ENCODE measurements around the gene TM9SF1.

TM9SF1 gene

DNA sequence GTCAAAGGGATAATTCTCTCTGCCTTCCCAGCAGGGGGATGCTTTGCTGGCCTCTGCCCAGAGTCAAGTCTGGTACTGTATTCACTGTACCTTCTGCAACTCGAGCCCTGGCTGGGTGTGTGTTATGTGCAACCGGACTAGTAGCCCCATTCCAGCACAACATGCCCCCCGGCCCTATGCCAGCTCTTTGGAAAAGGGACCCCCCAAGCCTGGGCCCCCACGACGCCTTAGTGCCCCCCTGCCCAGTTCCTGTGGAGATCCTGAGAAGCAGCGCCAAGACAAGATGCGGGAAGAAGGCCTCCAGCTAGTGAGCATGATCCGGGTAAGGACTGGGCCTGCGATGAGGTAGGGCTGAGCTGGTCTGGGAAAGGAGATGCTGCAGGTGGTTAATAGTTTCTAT, 44.7 kb downstream of the TM9SF1 start:
- no peak for DNase-seq

- no peak for DNase-seq
These were observed 45.2 kb downstream of the TM9SF1 start for GRCh38 chr14:24150061-24150460.

- no peak for DNase-seq
These were observed 45.8 kb downstream of the TM9SF1 start for GRCh38 chr14:24149302-24149969.

GRCh38 chr14:24147761-24148428, 47.3 kb downstream of the TM9SF1 start:
- no peak for DNase-seq

GRCh38 chr14:24146978-24147760, 48.1 kb downstream of the TM9SF1 start, which contains the start of gene RNF31:
Gene RNF31, plus strand, starts transcription at chr14:24147498. Its CDS starts 201 bp downstream, at chr14:24147699.
- DNase-seq, result peak; percentile 94

DNA sequence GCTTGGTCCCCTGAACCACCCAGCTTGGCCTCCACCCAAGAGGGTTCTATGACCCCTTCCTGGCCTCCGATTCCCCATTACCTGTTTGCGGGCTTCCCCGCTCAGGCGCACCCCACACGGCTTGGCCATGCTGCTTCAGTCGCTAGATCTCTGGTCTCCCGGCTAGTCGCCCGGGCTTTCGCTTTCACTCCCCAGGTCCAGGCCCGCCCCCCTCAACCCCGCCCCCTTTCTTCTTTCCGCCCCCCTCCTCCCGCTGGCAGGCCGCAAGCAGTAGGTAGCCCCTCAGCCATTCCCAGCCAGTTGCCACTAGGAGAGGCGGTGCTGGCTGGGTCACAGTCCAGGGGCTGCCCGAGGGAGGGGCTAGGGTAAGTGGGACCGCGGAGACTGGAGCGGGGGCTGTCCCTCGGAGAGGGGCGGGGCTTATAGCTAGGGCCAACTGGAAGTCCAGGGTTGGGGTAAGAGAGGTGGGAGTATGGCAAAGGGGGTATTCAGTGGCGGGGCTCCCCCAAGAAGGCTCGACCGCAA, 48.7 kb downstream of the TM9SF1 start, which contains the start of gene PSME2:
Gene PSME2, minus strand, starts transcription at position 158 of the 525 bp plus-strand sequence. Its CDS starts 29 bp downstream, at position 129.
- peak; percentile 70 for DNase-seq

DNA sequence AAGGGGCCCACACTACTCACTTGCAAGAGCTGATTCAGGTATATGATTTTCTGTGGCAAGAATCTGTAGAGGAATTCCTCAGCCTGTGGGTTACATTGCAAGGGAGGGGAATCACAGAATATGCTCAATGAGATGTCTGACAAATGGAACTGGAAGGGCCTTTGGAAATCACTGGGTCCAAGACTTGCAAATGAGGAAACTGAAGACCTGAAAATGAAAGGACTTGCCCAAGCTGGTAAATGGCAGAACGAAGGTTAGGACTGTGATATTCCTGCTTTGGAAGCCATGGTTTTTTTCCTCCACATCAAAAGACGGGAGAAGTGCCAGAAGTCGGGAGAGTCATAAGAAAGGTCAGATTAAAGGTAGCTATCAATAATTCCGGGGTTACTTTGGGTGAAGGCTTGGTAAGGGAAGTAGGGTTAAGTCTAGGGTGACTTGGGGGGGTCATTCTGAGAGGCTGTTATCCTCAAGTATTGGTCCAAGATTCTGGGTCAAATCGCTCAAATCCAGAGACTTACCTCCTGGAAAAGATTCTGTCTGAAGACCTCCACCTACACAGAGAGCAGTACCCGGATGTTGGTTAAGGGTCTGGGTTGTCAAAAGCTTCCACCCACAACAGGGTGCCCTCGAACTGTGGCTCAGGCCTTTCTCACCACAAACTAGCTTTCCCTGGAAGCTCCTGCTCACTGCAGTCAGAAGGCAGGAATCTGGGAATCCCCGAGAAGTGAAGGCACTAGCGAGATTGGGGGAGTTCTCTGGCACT, 49.4 kb downstream of the TM9SF1 start:
- DNase-seq, result no peak

GRCh38 chr14:24145219-24145618, 50.0 kb downstream of the TM9SF1 start:
- DNase-seq, result no peak

DNA sequence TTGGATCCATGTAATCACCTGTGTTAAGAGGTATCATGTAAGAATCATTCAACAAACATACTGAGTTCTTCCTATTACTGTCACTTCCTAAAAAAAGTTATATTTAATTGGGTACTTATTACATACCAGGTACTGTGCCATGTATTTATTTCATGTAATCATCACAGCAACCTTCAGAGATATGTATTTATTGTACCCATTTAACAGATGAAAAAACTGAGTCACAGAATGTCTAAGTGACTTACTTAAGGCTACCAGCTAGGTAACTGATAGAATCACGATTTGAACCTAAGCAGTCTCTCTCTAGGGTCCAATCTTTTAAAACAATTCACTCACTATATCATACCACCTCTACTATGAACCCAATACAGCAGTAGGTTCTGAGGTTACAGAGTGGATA, 50.8 kb downstream of the TM9SF1 start:
- DNase-seq, result no peak

DNA sequence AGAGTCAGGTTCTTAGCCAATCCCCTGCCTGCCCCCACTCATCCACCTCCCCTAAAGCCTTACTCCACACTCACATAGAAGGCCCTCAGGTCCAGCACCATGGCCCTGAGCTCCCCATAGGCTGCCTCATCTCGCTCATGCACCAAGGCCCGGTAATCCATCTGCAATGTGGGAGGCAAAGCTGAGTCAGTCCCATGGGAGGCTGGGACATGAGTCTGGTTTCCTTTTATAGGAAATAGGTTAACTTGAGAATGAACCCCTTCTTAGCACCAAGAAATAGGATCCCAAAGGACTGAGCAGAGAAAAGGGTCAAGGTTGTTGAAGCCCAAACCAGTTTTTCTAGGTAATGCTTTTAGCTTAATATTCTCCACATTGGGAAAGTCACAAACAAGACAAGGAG, 51.7 kb downstream of the TM9SF1 start:
- no peak for DNase-seq

- DNase-seq, result peak; percentile 99
These were observed 54.0 kb downstream of the TM9SF1 start, which contains the start of gene EMC9 for GRCh38 chr14:24141097-24141880. Gene EMC9, minus strand, starts transcription at chr14:24141591. Its CDS starts 287 bp downstream, at chr14:24141304.

DNA sequence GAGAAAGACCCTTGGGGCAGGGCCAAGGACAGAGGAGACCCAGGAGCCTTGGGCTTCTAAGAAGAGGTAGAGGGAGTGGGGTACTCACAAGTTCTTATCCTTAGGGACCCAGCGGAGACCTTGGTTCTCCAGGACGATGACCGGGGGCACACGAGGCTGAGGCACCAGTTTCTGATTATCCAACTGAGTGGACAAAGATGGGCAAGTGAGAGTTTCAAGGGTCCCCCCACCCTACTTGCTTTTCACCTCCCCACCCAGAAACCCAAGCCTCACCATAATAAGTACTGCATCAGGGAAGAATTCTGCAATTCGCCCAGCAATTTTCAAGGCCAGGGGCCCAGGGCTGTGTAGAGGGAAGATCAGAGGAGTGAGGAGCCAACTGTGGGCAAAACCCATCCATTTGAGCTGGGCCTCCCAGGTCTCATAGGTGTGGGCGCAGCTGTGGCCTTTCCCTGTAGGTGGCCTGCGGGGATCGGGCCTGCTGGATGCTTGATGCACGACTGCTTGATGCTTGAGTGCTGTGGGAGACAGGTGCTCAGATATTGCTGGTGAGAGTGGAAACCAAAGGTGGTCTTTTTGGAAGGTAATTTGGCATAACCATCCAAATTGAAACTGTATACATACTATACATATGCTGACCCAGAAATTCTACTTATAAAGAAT, 55.8 kb downstream of the TM9SF1 start:
- no peak for DNase-seq

Data from activated CD4-positive, alpha-beta T cell treated with anti-CD3 and anti-CD28 coated beads for 1 hour (primary cell).